Natural killer cell (primary cell): ENCODE measurements around the gene ATP6V0A1. TPM values are rescaled to one million over a fixed set of nuclear protein-coding genes. Genes with fewer than 3 reads are reported as not detected.

ENCODE experiments used
- ATAC-seq, 3 donors: fragments of 150-1000 bp in 2 of 3; fragments of 200-7000 bp in 1 of 3; cut with Tn5 transposase; 1 replicate in 1 of 3; 2 replicates in 2 of 3; pipeline ENCODE4 v1.10.0; 2021; ENCODE audit warnings: mild to moderate bottlenecking in 2 of 3, moderate library complexity in 2 of 3
- DNase-seq, 2 donors: peaks; one replicate each; pipeline versions ENCODE4 v3.0.0 to v3.0.0-alpha.2; 2013 to 2021; ENCODE audit warnings: mixed read lengths in 1 of 2
- H3K27ac ChIP-seq: one replicate; pipeline ENCODE4 v1.5.1; 2013; ENCODE audit warnings: mild to moderate bottlenecking, low read length
- H3K27me3 ChIP-seq: one replicate; pipeline ENCODE4 v1.6.1; 2013; ENCODE audit warnings: low read length; ENCODE audit not compliant: control insufficient read depth, insufficient read depth
- H3K36me3 ChIP-seq: one replicate; pipeline ENCODE4 v1.6.1; 2013; ENCODE audit warnings: low read length; ENCODE audit not compliant: control insufficient read depth, insufficient read depth
- H3K4me1 ChIP-seq: one replicate; pipeline ENCODE4 v1.6.1; 2013; ENCODE audit warnings: low read length; ENCODE audit not compliant: control insufficient read depth, insufficient read depth
- H3K4me3 ChIP-seq: one replicate; pipeline ENCODE4 v1.5.1; 2013; ENCODE audit warnings: low read length
- H3K9me3 ChIP-seq: one replicate; pipeline ENCODE4 v1.6.1; 2013; ENCODE audit warnings: low read length; ENCODE audit not compliant: control insufficient read depth, insufficient read depth
- H3K27ac Mint-ChIP-seq, 2 donors: one replicate each; pipeline ENCODE4 v1.8.0; 2022; ENCODE audit warnings: mild to moderate bottlenecking in 2 of 2, mixed read lengths in 2 of 2, moderate library complexity in 1 of 2
- H3K27me3 Mint-ChIP-seq, 2 donors: one replicate each; pipeline ENCODE4 v1.8.0; 2022; ENCODE audit warnings: low read depth in 2 of 2, mixed read lengths in 2 of 2
- H3K36me3 Mint-ChIP-seq: one replicate; pipeline ENCODE4 v1.8.0; 2022; ENCODE audit warnings: mixed read lengths
- H3K4me1 Mint-ChIP-seq, 2 donors: one replicate each; pipeline ENCODE4 v1.8.0; 2022; ENCODE audit warnings: mixed read lengths in 2 of 2
- H3K4me3 Mint-ChIP-seq: one replicate; pipeline ENCODE4 v1.8.0; 2022; ENCODE audit warnings: mild to moderate bottlenecking, moderate library complexity, mixed read lengths
- H3K9me3 Mint-ChIP-seq, 2 donors: one replicate each; pipeline ENCODE4 v1.8.0; 2022; ENCODE audit warnings: mixed read lengths in 2 of 2
- WGBS: methylation state at CpG from one replicate; pipeline ENCODE4 v1.1.7; 2013; ENCODE audit warnings: missing lambda C conversion rate; ENCODE audit not compliant: insufficient coverage; 5-methylcytosine and 5-hydroxymethylcytosine counted together
- intact Hi-C: fragments of 100-400 bp; cut with micrococcal nuclease; formaldehyde crosslinking; loops from one replicate; pipeline ENCODE4 v1.14.2; 2022
- total RNA-seq, 4 donors: library from RNA; stranded (reverse); fragments of 120-200 nt in 1 of 4; gene quantifications; one replicate each; pipeline versions ENCODE4 v1.2.3 to v1.2.4, GENCODE V29; 2013 to 2022
- TF ChIP-seq, protein P1 (sequence below): fragments of 200-600 bp; IDR thresholded peaks from one replicate; pipeline ENCODE4 v1.8.0; 2022; ENCODE audit warnings: antibody characterized with exemption

The ATP6V0A1 gene
- total RNA-seq, 3 donors from 2014 or later (not counting 1 experiment from before 2014, with no cell fraction given), result 4.8 to 33.5 (median 7.5) TPM

DNA sequence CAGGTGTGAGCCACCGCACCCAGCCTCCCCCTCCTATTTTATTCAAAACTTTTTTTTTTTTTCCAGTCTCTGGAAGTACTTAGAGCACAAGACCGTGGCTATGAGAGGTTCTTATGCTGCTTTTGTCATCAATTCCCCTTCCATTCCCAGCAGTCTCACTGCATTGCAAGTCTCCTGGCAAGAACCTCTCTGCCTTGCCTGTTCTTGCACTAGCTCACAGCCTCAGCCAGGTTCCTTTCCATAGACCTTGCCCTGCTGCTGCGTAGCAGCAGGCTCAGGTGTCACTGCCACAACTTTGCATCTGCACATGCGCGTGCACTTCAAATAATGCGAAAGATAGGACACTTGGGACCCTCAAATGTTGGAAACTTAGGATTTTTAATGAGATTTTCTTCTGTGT lies 15.6 kb downstream of the ATP6V0A1 start:
- no peaks in the 10 kb centered on the region for H3K4me1 Mint-ChIP-seq
- Histone ChIP-seq H3K4me1 (no peaks in the 10 kb centered on the region), H3K27me3 (no peaks in the 10 kb centered on the region), H3K4me3 (no peak overlapping the region), H3K27ac (no peak overlapping the region), H3K9me3 (no peaks in the 10 kb centered on the region), H3K36me3 (no peaks in the 10 kb centered on the region)
- peaks cover 11 to 38% of the 10 kb centered on the region in 2 donors for H3K27me3 Mint-ChIP-seq
- ATAC-seq (no peak), DNase-seq (no peak)
- no peak overlapping the region for H3K27ac Mint-ChIP-seq
- H3K4me3 Mint-ChIP-seq, result no peak overlapping the region
- intact Hi-C loops, result no loop called here
- WGBS, result 95% methylated on average over 6 of the region's 6 CpGs
- TF ChIP-seq, protein P1, sequence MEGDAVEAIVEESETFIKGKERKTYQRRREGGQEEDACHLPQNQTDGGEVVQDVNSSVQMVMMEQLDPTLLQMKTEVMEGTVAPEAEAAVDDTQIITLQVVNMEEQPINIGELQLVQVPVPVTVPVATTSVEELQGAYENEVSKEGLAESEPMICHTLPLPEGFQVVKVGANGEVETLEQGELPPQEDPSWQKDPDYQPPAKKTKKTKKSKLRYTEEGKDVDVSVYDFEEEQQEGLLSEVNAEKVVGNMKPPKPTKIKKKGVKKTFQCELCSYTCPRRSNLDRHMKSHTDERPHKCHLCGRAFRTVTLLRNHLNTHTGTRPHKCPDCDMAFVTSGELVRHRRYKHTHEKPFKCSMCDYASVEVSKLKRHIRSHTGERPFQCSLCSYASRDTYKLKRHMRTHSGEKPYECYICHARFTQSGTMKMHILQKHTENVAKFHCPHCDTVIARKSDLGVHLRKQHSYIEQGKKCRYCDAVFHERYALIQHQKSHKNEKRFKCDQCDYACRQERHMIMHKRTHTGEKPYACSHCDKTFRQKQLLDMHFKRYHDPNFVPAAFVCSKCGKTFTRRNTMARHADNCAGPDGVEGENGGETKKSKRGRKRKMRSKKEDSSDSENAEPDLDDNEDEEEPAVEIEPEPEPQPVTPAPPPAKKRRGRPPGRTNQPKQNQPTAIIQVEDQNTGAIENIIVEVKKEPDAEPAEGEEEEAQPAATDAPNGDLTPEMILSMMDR, result no peak
- H3K9me3 Mint-ChIP-seq, result no peaks in the 10 kb centered on the region
- H3K36me3 Mint-ChIP-seq, result no peaks in the 10 kb centered on the region

GRCh38 chr17:42475121-42475520 lies 16.4 kb downstream of the ATP6V0A1 start:
- TF ChIP-seq, protein P1, result no peak
- Mint-ChIP-seq H3K27ac (no peak overlapping the region), H3K4me3 (no peak overlapping the region), H3K4me1 (no peaks in the 10 kb centered on the region), H3K9me3 (no peaks in the 10 kb centered on the region), H3K36me3 (no peaks in the 10 kb centered on the region), H3K27me3 (peaks cover 15 to 46% of the 10 kb centered on the region in 2 donors)
- ATAC-seq (no peak), DNase-seq (no peak)
- no peak overlapping the region for H3K4me3 ChIP-seq
- H3K4me1 ChIP-seq, result no peaks in the 10 kb centered on the region
- H3K27me3 ChIP-seq, result peaks cover 2% of the 10 kb centered on the region
- no peaks in the 10 kb centered on the region for H3K36me3 ChIP-seq
- 71% methylated on average over 1 of the region's 3 CpGs for WGBS
- no peaks in the 10 kb centered on the region for H3K9me3 ChIP-seq
- no peak overlapping the region for H3K27ac ChIP-seq
- intact Hi-C loops, result no loop called here

GRCh38 chr17:42475835-42476234 lies 17.2 kb downstream of the ATP6V0A1 start:
- Mint-ChIP-seq H3K9me3 (no peaks in the 10 kb centered on the region), H3K27me3 (peaks cover 17 to 50% of the 10 kb centered on the region in 2 donors), H3K4me3 (no peak overlapping the region), H3K27ac (no peak overlapping the region), H3K36me3 (no peaks in the 10 kb centered on the region), H3K4me1 (no peaks in the 10 kb centered on the region)
- Histone ChIP-seq H3K4me3 (no peak overlapping the region), H3K4me1 (no peaks in the 10 kb centered on the region), H3K27me3 (peaks cover 5% of the 10 kb centered on the region), H3K36me3 (no peaks in the 10 kb centered on the region), H3K27ac (no peak overlapping the region), H3K9me3 (no peaks in the 10 kb centered on the region)
- 77% methylated on average over 4 of the region's 4 CpGs for WGBS
- ATAC-seq (no peak), DNase-seq (no peak)
- TF ChIP-seq, protein P1, result no peak
- intact Hi-C loops, result no loop called here

GRCh38 chr17:42476411-42476810 lies 17.7 kb downstream of the ATP6V0A1 start:
- Histone ChIP-seq H3K27me3 (peaks cover 8% of the 10 kb centered on the region), H3K4me3 (no peak overlapping the region), H3K27ac (no peak overlapping the region), H3K9me3 (no peaks in the 10 kb centered on the region), H3K4me1 (no peaks in the 10 kb centered on the region), H3K36me3 (no peaks in the 10 kb centered on the region)
- Mint-ChIP-seq H3K9me3 (no peaks in the 10 kb centered on the region), H3K4me1 (no peaks in the 10 kb centered on the region), H3K27ac (no peak overlapping the region), H3K27me3 (peaks cover 17 to 50% of the 10 kb centered on the region in 2 donors), H3K4me3 (no peak overlapping the region), H3K36me3 (no peaks in the 10 kb centered on the region)
- TF ChIP-seq, protein P1, result no peak
- DNase-seq, result no peak
- intact Hi-C loops, result no loop called here
- ATAC-seq, result no peak
- no CpG with 5 or more reads among the region's 2 CpGs for WGBS
